ENCODE data around the gene EPM2A. TPM values are rescaled to one million over a fixed set of nuclear protein-coding genes. Genes with fewer than 3 reads are reported as not detected.
"Not testable (repeated sequence)": the region's sequence is repeated elsewhere in the genome, so short reads cannot be mapped to it uniquely, and the experiment has no call there.

The EPM2A gene
- total RNA-seq, 3 donors from 2014 or later, result 4.7 to 52.4 (median 5.3) TPM

DNA sequence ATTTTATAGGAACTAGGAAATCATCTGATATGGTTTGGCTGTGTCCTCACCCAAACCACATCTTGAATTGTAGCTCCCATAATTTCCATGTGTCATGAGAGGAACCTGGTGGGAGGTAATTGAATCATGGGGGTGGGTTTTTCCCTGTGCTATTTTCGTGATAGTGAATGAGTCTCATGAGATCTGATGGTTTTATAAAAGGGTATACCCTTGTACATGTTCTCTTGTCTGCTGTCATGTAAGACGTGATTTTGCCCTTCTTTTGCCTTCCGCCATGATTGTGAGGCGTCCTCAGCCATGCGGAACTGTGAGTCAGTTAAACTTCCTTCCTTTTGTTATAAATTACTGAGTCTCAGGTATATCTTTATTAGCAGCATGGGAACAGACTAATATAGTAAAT lies 27.9 kb downstream of the EPM2A start:
- Histone ChIP-seq H3K4me3 (no peak overlapping the region), H3K4me1 (ENCODE audit: low read depth) (no peaks in the 10 kb centered on the region), H3K36me3 (ENCODE audit: low read depth) (no peaks in the 10 kb centered on the region), H3K9me3 (peaks cover 2% of the 10 kb centered on the region)
- TF ChIP-seq, protein P1, sequence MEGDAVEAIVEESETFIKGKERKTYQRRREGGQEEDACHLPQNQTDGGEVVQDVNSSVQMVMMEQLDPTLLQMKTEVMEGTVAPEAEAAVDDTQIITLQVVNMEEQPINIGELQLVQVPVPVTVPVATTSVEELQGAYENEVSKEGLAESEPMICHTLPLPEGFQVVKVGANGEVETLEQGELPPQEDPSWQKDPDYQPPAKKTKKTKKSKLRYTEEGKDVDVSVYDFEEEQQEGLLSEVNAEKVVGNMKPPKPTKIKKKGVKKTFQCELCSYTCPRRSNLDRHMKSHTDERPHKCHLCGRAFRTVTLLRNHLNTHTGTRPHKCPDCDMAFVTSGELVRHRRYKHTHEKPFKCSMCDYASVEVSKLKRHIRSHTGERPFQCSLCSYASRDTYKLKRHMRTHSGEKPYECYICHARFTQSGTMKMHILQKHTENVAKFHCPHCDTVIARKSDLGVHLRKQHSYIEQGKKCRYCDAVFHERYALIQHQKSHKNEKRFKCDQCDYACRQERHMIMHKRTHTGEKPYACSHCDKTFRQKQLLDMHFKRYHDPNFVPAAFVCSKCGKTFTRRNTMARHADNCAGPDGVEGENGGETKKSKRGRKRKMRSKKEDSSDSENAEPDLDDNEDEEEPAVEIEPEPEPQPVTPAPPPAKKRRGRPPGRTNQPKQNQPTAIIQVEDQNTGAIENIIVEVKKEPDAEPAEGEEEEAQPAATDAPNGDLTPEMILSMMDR (IDR thresholded peaks at IDR 0.05), result no peak
- intact Hi-C loops (cut with DNase I, micrococcal nuclease), result no loop called here
- ATAC-seq (no peak), DNase-seq (no peak)

DNA sequence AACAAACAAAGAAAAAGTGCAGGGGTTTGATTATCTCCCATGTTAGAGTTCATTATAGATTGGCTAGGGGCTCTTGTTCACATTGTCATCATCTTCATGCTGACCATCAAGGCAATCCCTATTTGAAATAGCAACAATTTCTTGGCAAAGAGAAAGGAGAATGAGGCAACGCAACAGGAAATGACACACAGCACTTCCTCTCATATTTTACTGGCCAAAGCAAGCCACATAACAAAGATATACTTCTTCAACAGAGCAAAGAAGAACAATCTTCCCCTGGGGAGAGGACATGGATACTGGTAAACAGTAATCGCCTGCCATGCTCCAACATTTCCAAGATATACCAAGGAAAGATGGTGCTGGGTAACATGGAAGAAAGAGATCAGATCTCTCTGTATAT lies 29.8 kb downstream of the EPM2A start:
- H3K9me3 ChIP-seq, result peaks cover 2% of the 10 kb centered on the region
- ATAC-seq (no peak), DNase-seq (no peak)
- no peaks in the 10 kb centered on the region for H3K36me3 ChIP-seq (ENCODE audit: low read depth)
- no peaks in the 10 kb centered on the region for H3K4me1 ChIP-seq (ENCODE audit: low read depth)
- TF ChIP-seq, protein P1 (IDR thresholded peaks at IDR 0.05), result no peak
- no peak overlapping the region for H3K4me3 ChIP-seq
- intact Hi-C loops (cut with DNase I, micrococcal nuclease), result no loop called here

DNA sequence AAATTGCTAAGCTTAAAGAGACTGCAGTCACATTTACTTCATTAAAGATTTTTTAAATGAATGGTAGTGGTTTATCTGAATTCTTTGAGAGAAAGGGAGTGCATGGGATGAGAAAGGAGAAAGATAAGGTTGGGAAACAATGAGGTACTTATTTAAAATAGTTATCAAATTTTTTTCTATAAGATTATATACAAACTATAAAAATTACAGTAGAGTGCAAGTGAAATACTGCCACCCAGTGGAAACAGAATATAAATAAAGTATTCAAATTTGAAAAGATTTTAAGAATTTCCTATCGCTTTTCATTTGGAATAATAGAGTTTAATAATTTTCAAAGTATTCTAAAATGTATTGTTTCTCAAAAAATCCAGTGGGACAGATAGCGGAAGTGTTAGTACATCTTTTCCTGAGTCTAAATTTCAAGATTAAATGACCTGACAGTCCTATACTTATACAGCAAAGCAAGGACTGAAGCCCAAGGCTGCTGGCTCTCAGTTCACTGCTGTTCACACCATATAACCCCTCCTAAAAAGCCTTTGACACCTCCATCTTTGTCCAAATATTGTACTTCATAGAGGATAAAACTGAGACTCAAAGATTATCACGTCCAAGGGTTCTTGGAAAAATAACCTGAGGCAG lies 31.1 kb downstream of the EPM2A start:
- ATAC-seq (no peak), DNase-seq (no peak)
- no peaks in the 10 kb centered on the region for H3K4me1 ChIP-seq (ENCODE audit: low read depth)
- no peaks in the 10 kb centered on the region for H3K36me3 ChIP-seq (ENCODE audit: low read depth)
- H3K4me3 ChIP-seq, result no peak overlapping the region
- intact Hi-C loops (cut with DNase I, micrococcal nuclease), result no loop called here
- peaks cover 2% of the 10 kb centered on the region for H3K9me3 ChIP-seq
- TF ChIP-seq, protein P1 (IDR thresholded peaks at IDR 0.05), result no peak

DNA sequence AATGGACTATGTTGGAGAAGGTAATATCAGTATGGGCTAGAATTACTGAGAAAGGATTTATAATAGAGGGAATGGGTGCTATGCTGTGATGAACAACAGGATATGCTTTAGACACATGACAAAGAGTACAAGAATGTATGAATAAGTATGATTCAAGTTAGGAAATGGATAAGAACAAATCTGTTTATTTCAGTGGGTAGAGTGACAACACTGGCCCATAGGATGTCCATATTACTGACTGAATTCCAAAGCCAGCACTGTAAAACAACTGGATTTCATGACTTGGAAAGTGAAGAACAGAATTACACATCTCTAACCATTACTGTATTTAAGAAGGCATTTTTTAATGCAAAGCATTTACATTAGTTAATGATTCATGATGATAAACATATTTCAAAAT lies 35.9 kb downstream of the EPM2A start:
- Histone ChIP-seq H3K4me1 (ENCODE audit: low read depth) (no peaks in the 10 kb centered on the region), H3K4me3 (no peak overlapping the region), H3K9me3 (peaks cover 4% of the 10 kb centered on the region), H3K36me3 (ENCODE audit: low read depth) (no peaks in the 10 kb centered on the region)
- intact Hi-C loops (cut with DNase I, micrococcal nuclease), result no loop called here
- DNase-seq, result no peak
- ATAC-seq, result no peak
- TF ChIP-seq, protein P1 (IDR thresholded peaks at IDR 0.05), result no peak

DNA sequence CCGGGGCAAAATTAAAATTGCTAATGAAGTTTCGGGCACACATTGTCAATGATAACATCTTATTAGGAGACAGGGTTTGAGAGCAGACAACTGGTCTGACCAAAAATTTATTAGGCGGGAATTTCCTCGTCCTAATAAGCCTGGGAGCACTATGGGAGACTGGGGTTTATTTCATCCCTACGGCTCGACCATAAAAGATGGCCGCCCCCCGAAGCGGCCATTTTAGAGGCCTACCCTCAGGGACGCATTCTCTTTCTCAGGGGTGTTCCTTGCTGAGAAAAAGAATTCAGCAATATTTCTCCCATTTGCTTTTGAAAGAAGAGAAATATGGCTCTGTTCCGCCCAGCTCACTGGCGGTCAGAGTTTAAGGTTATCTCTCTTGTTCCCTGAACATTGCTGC lies 37.9 kb downstream of the EPM2A start:
- DNase-seq; H3K4me3 ChIP-seq; H3K9me3 ChIP-seq; H3K36me3 ChIP-seq (ENCODE audit: low read depth); H3K4me1 ChIP-seq (ENCODE audit: low read depth); intact Hi-C loops (cut with DNase I, micrococcal nuclease); ATAC-seq: not testable (repeated sequence)

DNA sequence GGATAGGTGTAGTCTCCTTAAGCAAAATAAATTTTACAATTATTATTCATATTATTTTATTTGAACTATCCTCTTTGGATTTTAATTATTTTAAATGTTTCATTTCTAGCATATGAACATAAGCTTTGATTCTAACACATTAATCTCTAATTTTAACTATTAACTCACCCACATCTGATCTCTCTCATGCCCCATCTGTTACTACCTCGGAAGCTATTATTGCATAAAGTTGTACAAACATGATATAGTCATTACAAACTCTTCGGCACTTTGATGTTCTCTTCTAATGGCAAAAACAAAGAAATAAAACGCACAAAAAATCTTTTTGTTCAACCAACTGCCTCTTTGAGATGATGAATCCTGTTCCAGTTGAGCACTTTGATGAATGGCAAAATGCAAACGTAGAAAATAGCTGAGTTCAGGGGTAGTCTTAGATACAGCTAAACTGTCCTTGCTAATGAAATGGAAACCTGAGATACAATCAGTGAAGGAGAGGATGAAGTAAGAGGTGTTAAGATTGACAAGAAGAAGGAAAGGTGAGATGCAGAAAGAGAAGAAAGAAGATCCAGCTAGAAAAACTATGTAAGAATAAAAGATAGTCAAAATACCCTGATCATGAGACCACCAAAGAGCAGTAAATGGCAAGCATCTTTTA lies 41.1 kb downstream of the EPM2A start:
- Histone ChIP-seq H3K4me3 (no peak overlapping the region), H3K36me3 (ENCODE audit: low read depth) (no peaks in the 10 kb centered on the region), H3K9me3 (peaks cover 10% of the 10 kb centered on the region), H3K4me1 (ENCODE audit: low read depth) (no peaks in the 10 kb centered on the region)
- DNase-seq, result no peak
- ATAC-seq, result no peak
- intact Hi-C loops (cut with DNase I, micrococcal nuclease), result no loop called here
- TF ChIP-seq, protein P1 (IDR thresholded peaks at IDR 0.05), result no peak

All from mucosa of descending colon (tissue), 3 donors.